SK-N-MC (cell line): Measurements from ENCODE around the gene MAPK12.

ENCODE experiments used
- EZH2 ChIP-seq: fragments of 200-600 bp; sonication (generic); IDR thresholded peaks from one replicate; pipeline ENCODE4 v1.6.1; 2017; ENCODE audit warnings: antibody characterized with exemption
- POLR2AphosphoS5 ChIP-seq: IDR thresholded peaks from 2 replicates; pipeline ENCODE4 v1.6.1; 2012; ENCODE audit warnings: mild to moderate bottlenecking, low read depth, low read length, borderline replicate concordance

DNA sequence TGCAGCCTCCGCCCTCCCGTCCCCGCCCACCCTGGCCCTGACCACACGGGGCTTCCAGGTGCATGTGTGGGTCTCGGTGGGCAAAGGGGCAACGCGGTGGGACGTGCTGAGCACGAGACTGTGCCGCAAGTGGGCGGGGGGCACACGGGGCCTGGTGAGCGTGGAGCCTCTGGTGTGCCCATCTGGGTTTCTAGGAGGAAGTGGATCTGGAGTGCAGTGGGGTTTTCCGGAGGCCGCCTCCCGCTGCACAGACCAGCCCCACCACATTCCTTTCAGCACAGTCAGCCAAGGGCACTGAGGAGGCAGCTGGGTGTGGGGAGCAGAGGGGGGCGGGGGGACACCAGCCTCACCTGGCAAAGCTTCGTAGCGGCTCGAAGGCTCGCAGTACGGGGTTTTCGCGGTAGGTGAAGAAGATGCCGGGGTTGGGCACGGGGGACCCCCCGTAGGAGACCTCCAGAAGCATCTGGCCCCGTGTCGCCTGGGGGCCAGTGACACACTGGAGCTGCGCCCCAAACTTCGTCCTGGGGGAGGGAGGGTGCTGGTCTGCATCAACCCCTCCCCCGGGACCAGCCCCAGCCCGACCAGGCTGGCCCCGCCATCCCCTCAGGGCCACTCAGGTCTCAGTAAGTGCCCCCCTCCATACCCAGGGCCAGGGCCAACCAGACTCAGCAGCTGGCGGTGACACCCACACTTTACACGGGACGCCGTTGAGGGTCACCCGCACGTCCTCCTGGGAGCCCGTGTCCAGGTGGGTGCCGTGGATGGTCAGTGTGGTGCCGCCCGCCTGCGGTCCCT lies 21.1 kb upstream of the MAPK12 start:
- no peak for TF ChIP-seq POLR2AphosphoS5
- no peak for TF ChIP-seq EZH2
